ENCODE data around the gene HELT. TPM values are rescaled to one million over a fixed set of nuclear protein-coding genes. Genes with fewer than 3 reads are reported as not detected.

HELT gene
- total RNA-seq, 4 donors from 2014 or later = not detected

DNA sequence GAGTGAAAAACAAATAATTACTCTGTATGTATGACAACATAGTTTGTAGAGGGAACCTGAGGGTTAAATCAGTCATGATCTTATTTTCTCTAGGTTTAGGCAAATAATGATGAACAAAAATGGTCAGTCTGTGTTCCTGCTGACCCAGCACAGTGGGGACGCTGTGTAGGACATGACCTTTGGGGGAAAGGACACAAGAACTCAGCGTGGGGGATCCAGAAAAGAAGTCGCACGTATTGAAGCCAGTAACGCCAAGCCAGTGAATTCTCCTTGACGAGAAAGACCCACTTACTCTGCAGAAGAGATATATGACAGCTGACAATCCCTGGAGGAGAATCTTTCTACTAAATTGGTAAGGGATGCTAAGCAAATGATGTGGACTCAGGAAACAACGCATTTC lies 36.6 kb downstream of the HELT start:
- TF ChIP-seq POLR2A (IDR thresholded peaks at IDR 0.05) = no peak
- no peaks in the 10 kb centered on the region for H3K36me3 ChIP-seq
- H3K4me1 ChIP-seq = no peaks in the 10 kb centered on the region
- H3K9me3 ChIP-seq = no peaks in the 10 kb centered on the region
- no peak for DNase-seq
- no peaks in the 10 kb centered on the region for H3K27me3 ChIP-seq
- no peak overlapping the region for H3K27ac ChIP-seq
- no peak overlapping the region for H3K4me3 ChIP-seq

DNA sequence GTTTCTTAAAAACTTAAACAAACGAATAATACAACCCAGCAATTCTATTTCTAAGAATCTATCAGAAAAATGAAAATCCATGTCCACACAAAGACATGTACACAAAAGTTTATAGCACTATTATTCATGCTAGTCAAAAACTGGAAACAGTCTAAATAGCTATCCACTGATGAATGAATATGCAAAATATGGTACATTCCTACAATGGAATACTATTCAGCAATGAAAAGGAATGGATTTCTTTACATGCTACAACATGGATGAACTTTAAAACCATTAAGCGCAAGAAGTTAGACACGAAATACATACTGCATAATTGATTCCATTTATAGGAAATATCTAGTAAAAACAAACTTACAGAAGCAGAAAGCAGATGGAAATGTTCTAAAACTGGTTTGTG lies 43.3 kb downstream of the HELT start:
- no peak overlapping the region for H3K4me3 ChIP-seq
- H3K27me3 ChIP-seq = no peaks in the 10 kb centered on the region
- no peaks in the 10 kb centered on the region for H3K9me3 ChIP-seq
- no peaks in the 10 kb centered on the region for H3K4me1 ChIP-seq
- no peak for DNase-seq
- H3K36me3 ChIP-seq = no peaks in the 10 kb centered on the region
- H3K27ac ChIP-seq = no peak overlapping the region
- TF ChIP-seq, protein P1, sequence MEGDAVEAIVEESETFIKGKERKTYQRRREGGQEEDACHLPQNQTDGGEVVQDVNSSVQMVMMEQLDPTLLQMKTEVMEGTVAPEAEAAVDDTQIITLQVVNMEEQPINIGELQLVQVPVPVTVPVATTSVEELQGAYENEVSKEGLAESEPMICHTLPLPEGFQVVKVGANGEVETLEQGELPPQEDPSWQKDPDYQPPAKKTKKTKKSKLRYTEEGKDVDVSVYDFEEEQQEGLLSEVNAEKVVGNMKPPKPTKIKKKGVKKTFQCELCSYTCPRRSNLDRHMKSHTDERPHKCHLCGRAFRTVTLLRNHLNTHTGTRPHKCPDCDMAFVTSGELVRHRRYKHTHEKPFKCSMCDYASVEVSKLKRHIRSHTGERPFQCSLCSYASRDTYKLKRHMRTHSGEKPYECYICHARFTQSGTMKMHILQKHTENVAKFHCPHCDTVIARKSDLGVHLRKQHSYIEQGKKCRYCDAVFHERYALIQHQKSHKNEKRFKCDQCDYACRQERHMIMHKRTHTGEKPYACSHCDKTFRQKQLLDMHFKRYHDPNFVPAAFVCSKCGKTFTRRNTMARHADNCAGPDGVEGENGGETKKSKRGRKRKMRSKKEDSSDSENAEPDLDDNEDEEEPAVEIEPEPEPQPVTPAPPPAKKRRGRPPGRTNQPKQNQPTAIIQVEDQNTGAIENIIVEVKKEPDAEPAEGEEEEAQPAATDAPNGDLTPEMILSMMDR (IDR thresholded peaks at IDR 0.05) = no peak
- no peak for TF ChIP-seq POLR2A (IDR thresholded peaks at IDR 0.05)

DNA sequence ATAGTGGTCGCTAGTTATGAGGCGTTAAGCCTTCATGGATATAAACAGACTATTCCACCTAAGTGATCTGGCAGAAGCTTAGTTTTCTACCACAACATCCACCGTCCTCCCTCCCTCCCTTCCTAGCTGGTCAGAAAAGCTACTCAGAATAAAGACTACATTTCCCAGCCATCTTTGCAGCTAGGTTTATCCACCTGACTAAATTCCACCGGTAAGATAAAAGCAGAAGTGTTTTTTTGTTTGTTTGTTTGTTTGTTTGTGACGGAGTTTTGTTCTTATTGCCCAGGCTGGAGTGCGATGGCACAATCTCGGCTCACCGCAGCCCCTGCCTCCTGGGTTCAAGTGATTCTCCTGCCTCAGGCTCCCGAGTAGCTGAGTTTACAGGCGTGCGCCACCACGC lies 44.3 kb downstream of the HELT start:
- no peak for DNase-seq
- H3K4me1 ChIP-seq = no peaks in the 10 kb centered on the region
- no peak overlapping the region for H3K27ac ChIP-seq
- no peaks in the 10 kb centered on the region for H3K9me3 ChIP-seq
- no peaks in the 10 kb centered on the region for H3K27me3 ChIP-seq
- no peak overlapping the region for H3K4me3 ChIP-seq
- no peak for TF ChIP-seq POLR2A (IDR thresholded peaks at IDR 0.05)
- TF ChIP-seq, protein P1 (IDR thresholded peaks at IDR 0.05) = no peak
- H3K36me3 ChIP-seq = no peaks in the 10 kb centered on the region

DNA sequence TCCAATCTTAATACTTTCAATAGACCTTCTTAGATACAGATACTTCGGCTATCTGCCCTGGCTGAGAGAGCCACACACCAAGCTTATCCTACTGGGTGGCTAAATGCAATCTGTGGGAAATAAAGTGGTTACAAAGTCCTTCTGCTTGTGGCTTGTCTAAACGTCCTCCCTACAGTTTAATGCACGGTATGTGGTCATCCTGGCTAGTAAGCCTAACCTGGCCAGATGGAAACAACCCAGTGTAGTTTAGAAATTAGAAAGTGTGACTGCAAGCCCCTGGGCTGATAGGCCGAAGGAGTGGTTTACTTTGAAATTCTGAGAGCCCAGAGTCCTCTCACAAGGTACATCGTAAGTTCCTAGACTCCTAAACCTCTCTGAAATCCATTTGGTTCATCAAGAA lies 47.9 kb downstream of the HELT start:
- Histone ChIP-seq H3K27me3 (no peaks in the 10 kb centered on the region), H3K4me3 (no peak overlapping the region), H3K27ac (no peak overlapping the region), H3K36me3 (no peaks in the 10 kb centered on the region), H3K4me1 (no peaks in the 10 kb centered on the region), H3K9me3 (no peaks in the 10 kb centered on the region)
- TF ChIP-seq, protein P1 (IDR thresholded peaks at IDR 0.05) = no peak
- TF ChIP-seq POLR2A (IDR thresholded peaks at IDR 0.05) = no peak
- DNase-seq = no peak

- Histone ChIP-seq H3K27me3 (no peaks in the 10 kb centered on the region), H3K27ac (no peak overlapping the region), H3K36me3 (no peaks in the 10 kb centered on the region), H3K4me1 (no peaks in the 10 kb centered on the region), H3K4me3 (no peak overlapping the region), H3K9me3 (no peaks in the 10 kb centered on the region)
- no peak for TF ChIP-seq POLR2A (IDR thresholded peaks at IDR 0.05)
- TF ChIP-seq, protein P1 (IDR thresholded peaks at IDR 0.05) = no peak
- no peak for DNase-seq
Observed at GRCh38 chr4:185068837-185069236, 50.5 kb downstream of the HELT start.

Other genes with a start within 250 kb of the HELT start
- 10 to 100 TPM; 14.9 to 23.1 (median 18.1) TPM for gene ACSL1, start 192.5 kb upstream of the HELT start, total RNA-seq
- 10 to 100 TPM; 17.3 to 64.4 (median 37.1) TPM for gene SLC25A4, start 124.8 kb downstream of the HELT start, total RNA-seq
- 10 to 100 TPM; 10.9 to 32.2 (median 12.7) TPM for gene CFAP97, start 185.5 kb downstream of the HELT start, total RNA-seq
- 10 to 100 TPM; 12.4 to 92.4 (median 17.8) TPM for gene SNX25, start 191.1 kb downstream of the HELT start, total RNA-seq